Thymus (tissue), 14 donors: ENCODE results near the gene CGA. TPM values are rescaled to one million over a fixed set of nuclear protein-coding genes. Genes with fewer than 3 reads are reported as not detected.
"Not testable (repeated sequence)": the region's sequence is repeated elsewhere in the genome, so short reads cannot be mapped to it uniquely, and the experiment has no call there.

Experiments
- DNase-seq, 9 donors: peaks; one replicate each; pipeline ENCODE4 v3.0.0-alpha.2; 2013; ENCODE audit warnings: low spot score in 9 of 9, low read depth in 6 of 9, missing footprints in 1 of 9
- H3K27ac ChIP-seq, 2 donors: one replicate each; pipeline ENCODE4 v1.5.1; 2013; ENCODE audit warnings: control low read depth in 1 of 2, low read depth in 1 of 2, low read length in 1 of 2, mild to moderate bottlenecking in 1 of 2, moderate library complexity in 1 of 2
- H3K27me3 ChIP-seq, 2 donors: one replicate each; pipeline ENCODE4 v1.5.1; 2013; ENCODE audit warnings: low read length in 1 of 2; ENCODE audit not compliant: control insufficient read depth in 2 of 2, insufficient read depth in 1 of 2
- H3K36me3 ChIP-seq, 2 donors: one replicate each; pipeline ENCODE4 v1.5.1; 2013; ENCODE audit warnings: low read length in 1 of 2, mild to moderate bottlenecking in 1 of 2, moderate library complexity in 1 of 2; ENCODE audit not compliant: control insufficient read depth in 2 of 2, insufficient read depth in 2 of 2
- H3K4me1 ChIP-seq, 2 donors: one replicate each; pipeline ENCODE4 v1.5.1; 2013; ENCODE audit warnings: low read length in 2 of 2; ENCODE audit not compliant: control insufficient read depth in 2 of 2, insufficient read depth in 2 of 2
- H3K4me3 ChIP-seq, 2 donors: one replicate each; pipeline ENCODE4 v1.5.1; 2013; ENCODE audit warnings: low read length in 2 of 2, control low read depth in 1 of 2, mild to moderate bottlenecking in 1 of 2
- H3K9me3 ChIP-seq, 2 donors: one replicate each; pipeline ENCODE4 v1.5.1; 2013; ENCODE audit warnings: low read length in 1 of 2, mild to moderate bottlenecking in 1 of 2; ENCODE audit not compliant: control insufficient read depth in 2 of 2, insufficient read depth in 1 of 2
- WGBS: extraction: QIAGEN DNeasy Blood & Tissue Kit; methylation state at CpG from one replicate; pipeline ENCODE4 v1.1.7; 2013; 5-methylcytosine and 5-hydroxymethylcytosine counted together
- long read RNA-seq, 10 donors: transcript quantifications; one replicate each; lab custom pipeline, GENCODE V29; 2026
- polyA plus RNA-seq: library from polyadenylated mRNA; stranded (reverse); fragments of 200-250 nt; gene quantifications from one replicate; pipeline ENCODE4 v1.2.3, GENCODE V29; 2013
- total RNA-seq: library from RNA; stranded (reverse); fragments of 120-200 nt; gene quantifications from one replicate; pipeline ENCODE4 v1.2.4, GENCODE V29; 2013
- donor health status: healthy.

CGA gene
- total RNA-seq (1.5 TPM), polyA plus RNA-seq (5.0 TPM)
- long read RNA-seq, donor 1, result 0 reads
- long read RNA-seq, donor 2, result 0 reads
- long read RNA-seq, donor 3, partial matches to known transcripts, result 0 of 1 reads
- long read RNA-seq, donor 3, other reads (novel, unspliced or antisense), result 0 of 1 reads
- long read RNA-seq, donor 4, result 0 reads
- long read RNA-seq, donor 5, transcript CGA-204 (4 exons, 1,010 nt), result major isoform, 10 of 10 reads
- long read RNA-seq, donor 5, partial matches to known transcripts, result 0 of 10 reads
- long read RNA-seq, donor 5, other reads (novel, unspliced or antisense), result 0 of 10 reads
- long read RNA-seq, donor 6, result 0 reads
- long read RNA-seq, donor 7, partial matches to known transcripts, result 0 of 1 reads
- long read RNA-seq, donor 7, other reads (novel, unspliced or antisense), result 0 of 1 reads
- long read RNA-seq, donor 8, partial matches to known transcripts, result 0 of 1 reads
- long read RNA-seq, donor 8, other reads (novel, unspliced or antisense), result 0 of 1 reads
- long read RNA-seq, donor 9, result 0 reads
- long read RNA-seq, donor 10, partial matches to known transcripts, result 0 of 7 reads
- long read RNA-seq, donor 10, other reads (novel, unspliced or antisense), result 7 of 7 reads

DNA sequence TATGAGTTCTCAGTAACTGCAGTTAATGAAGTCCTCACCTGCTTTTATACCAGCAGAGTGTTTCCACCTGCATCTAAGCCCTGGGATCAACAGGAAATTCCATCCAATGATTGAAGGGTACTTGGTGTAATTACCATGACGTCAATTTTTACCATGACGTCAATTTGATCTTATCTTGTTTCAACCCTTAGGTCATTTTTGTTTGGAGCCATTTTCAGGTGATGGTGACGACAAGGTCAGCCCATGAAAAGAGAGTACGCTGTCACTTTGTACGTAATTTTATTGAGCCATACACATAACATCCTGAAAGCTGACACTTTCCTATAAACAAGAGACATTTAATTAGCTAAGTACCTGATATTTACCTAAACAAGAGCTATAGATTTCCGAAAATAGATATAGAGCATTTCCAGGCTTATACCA lies at the start of gene CGA:
Gene CGA (minus strand): TSS at position 20 of the 423 bp plus-strand sequence. CDS start 6,906 bp downstream, outside the sequence.
- Histone ChIP-seq H3K9me3 (no peaks in the 10 kb centered on the region), H3K4me1 (no peaks in the 10 kb centered on the region), H3K27ac (no peak within 1 kb of the TSS), H3K4me3 (no peak within 1 kb of the TSS), H3K36me3 (no peaks in the 10 kb centered on the region), H3K27me3 (no peaks in the 10 kb centered on the region)
- 94% methylated on average over 6 of the region's 6 CpGs for WGBS
- DNase-seq, result no peak

- whole genome bisulfite sequencing, result 96% methylated on average over 8 of the region's 8 CpGs
- not testable (repeated sequence) for H3K27ac ChIP-seq, H3K4me3 ChIP-seq, H3K9me3 ChIP-seq, H3K27me3 ChIP-seq, DNase-seq, H3K36me3 ChIP-seq, H3K4me1 ChIP-seq
Measured at GRCh38 chr6:87139927-87140326, 45.0 kb upstream of the CGA start.

DNA sequence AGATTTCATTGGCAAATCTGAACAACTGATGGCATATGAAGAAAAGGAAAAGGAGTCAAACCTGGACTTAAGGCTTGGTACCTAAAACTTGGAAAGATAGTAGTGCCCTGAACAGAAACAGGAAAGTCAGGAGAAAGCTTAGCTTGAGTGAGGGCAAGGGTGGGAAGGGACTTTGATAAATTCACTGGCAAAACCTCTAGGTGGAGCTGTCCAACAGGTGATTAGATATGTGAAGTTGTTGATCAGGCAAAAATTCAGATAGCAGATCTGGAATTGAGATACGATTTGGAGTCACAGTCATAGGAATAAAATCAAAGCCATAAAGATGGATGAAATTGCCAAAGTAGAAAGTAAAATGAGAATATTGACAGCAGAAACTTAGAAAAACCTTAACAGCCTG lies 44.3 kb upstream of the CGA start:
- H3K4me1 ChIP-seq, result no peaks in the 10 kb centered on the region
- H3K27me3 ChIP-seq, result no peaks in the 10 kb centered on the region
- H3K36me3 ChIP-seq, result no peaks in the 10 kb centered on the region
- H3K9me3 ChIP-seq, result peaks cover 0 to 5% of the 10 kb centered on the region in 2 donors
- WGBS, result 15% methylated on average over 1 of the region's 1 CpG
- H3K4me3 ChIP-seq, result no peak overlapping the region
- no peak overlapping the region for H3K27ac ChIP-seq
- DNase-seq, result peak in 5 of 9 donors; percentile 9 to 69 (median 32)

DNA sequence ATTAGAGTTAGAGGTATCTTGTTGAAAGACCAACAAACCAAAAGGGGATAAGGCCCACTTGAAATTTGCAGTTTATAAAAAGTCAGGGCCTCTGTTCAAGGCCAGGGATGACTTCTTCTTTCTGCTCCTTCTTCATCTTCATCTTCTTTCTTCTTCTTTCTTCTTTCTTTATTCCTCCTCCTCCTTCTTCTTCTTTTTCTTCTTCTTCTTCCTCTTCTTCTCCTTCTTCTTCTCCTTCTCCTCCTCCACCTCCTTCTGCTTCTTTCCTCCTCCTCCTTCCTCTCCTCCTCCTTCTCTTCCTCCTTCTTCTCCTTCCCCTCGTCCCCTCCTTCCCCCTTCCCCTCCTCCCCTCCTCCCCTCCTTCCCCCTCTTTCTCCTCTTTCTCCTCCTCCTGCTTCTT lies 42.1 kb upstream of the CGA start:
- no peaks in the 10 kb centered on the region for H3K36me3 ChIP-seq
- no peaks in the 10 kb centered on the region for H3K4me1 ChIP-seq
- WGBS, result 19% methylated on average over 1 of the region's 1 CpG
- H3K27ac ChIP-seq, result no peak overlapping the region
- H3K4me3 ChIP-seq, result no peak overlapping the region
- no peak for DNase-seq
- no peaks in the 10 kb centered on the region for H3K27me3 ChIP-seq
- peaks cover 0 to 5% of the 10 kb centered on the region in 2 donors for H3K9me3 ChIP-seq

GRCh38 chr6:87127737-87128136 lies 32.8 kb upstream of the CGA start:
- peaks cover 0 to 7% of the 10 kb centered on the region in 2 donors for H3K27me3 ChIP-seq
- DNase-seq, result no peak
- no peak overlapping the region for H3K27ac ChIP-seq
- no peaks in the 10 kb centered on the region for H3K4me1 ChIP-seq
- no peak overlapping the region for H3K4me3 ChIP-seq
- no peaks in the 10 kb centered on the region for H3K36me3 ChIP-seq
- H3K9me3 ChIP-seq, result peaks cover 0 to 1% of the 10 kb centered on the region in 2 donors
- 90% methylated on average over 2 of the region's 2 CpGs for WGBS

DNA sequence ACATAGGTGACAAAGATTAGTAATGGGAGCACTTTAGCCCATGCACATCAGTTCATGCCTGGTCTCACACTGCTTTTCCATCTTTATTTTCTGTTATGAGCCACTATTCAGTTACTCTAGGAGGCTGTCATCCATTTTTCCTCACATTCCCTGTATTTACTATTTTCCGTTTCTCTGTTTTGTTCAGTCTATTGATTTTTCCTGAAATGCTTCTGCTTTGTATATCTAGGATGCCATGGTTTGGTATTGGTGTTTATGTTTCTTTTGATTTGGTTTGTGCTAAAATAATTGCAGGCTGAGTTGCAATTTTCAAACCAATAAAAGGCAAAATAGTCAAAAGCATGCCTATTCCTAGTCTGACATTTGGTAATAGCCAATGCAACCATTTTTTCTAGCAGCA lies 31.6 kb upstream of the CGA start:
- Histone ChIP-seq H3K4me1 (no peaks in the 10 kb centered on the region), H3K27ac (no peak overlapping the region), H3K9me3 (peaks cover 0 to 7% of the 10 kb centered on the region in 2 donors), H3K4me3 (no peak overlapping the region), H3K36me3 (no peaks in the 10 kb centered on the region), H3K27me3 (peaks cover 0 to 19% of the 10 kb centered on the region in 2 donors)
- 100% methylated on average over 1 of the region's 1 CpG for WGBS
- DNase-seq, result no peak

DNA sequence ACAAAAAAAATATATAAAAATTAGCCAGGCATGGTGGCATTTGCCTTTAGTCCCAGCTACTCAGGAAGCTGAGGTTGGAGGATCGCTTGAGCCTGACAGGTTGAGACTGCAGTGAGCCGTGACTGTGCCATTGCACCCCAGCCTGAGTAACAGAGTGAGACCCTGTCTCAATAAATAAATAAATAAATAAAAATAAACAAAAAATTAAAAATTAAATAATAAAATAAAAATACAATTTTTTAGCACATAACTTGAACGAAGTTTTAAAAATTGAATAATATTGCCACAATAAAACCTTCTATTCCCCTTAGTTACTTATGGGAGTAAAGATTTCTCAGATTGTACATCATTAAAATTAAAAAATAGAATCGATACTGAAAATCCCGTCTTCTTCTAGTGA lies 29.2 kb upstream of the CGA start:
- Histone ChIP-seq H3K27ac (no peak overlapping the region), H3K36me3 (no peaks in the 10 kb centered on the region), H3K27me3 (peaks cover 0 to 19% of the 10 kb centered on the region in 2 donors), H3K4me3 (no peak overlapping the region), H3K4me1 (no peaks in the 10 kb centered on the region), H3K9me3 (peaks cover 0 to 7% of the 10 kb centered on the region in 2 donors)
- DNase-seq, result no peak
- WGBS, result 96% methylated on average over 5 of the region's 5 CpGs

DNA sequence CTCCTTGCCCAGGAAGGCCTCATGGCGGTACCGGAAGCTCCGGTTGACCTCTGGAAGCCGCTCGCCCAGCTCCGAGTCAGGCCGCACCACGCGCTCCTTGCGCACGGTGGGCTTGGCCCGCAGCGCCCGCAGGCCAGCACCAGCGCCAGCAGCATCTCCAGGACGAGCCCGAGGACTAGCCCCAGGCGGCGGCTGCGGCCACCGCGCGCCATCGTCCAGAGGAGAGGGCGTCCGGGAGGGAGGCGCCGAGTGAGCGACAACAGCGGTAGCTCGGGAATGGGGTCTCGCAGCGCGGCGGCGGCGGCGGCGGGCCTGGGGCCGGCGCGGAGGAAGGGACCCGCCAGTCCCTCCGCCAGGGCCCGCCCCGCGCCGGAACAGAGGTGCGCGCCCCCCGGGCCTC lies 27.6 kb upstream of the CGA start:
- WGBS, result 66% methylated on average over 51 of the region's 51 CpGs
- H3K27me3 ChIP-seq, result peaks cover 0 to 19% of the 10 kb centered on the region in 2 donors
- no peak overlapping the region for H3K4me3 ChIP-seq
- H3K4me1 ChIP-seq, result no peaks in the 10 kb centered on the region
- no peaks in the 10 kb centered on the region for H3K36me3 ChIP-seq
- no peak overlapping the region for H3K27ac ChIP-seq
- no peak for DNase-seq
- peaks cover 0 to 7% of the 10 kb centered on the region in 2 donors for H3K9me3 ChIP-seq

- Histone ChIP-seq H3K36me3 (no peaks in the 10 kb centered on the region), H3K9me3 (peaks cover 0 to 7% of the 10 kb centered on the region in 2 donors), H3K4me3 (no peak overlapping the region), H3K27me3 (peaks cover 0 to 13% of the 10 kb centered on the region in 2 donors), H3K27ac (no peak overlapping the region), H3K4me1 (no peaks in the 10 kb centered on the region)
- no peak for DNase-seq
- 96% methylated on average over 4 of the region's 4 CpGs for WGBS
Measured at GRCh38 chr6:87118054-87118453, 23.1 kb upstream of the CGA start.
